Fibroblast of lung (primary cell): ENCODE data around the gene SLC45A2.

ENCODE experiments used
- EZH2 ChIP-seq: IDR thresholded peaks from 2 replicates; pipeline ENCODE4 v1.5.1; 2012; ENCODE audit warnings: low read length, control low read depth, mild to moderate bottlenecking; ENCODE audit errors: missing control alignments
- TF ChIP-seq, protein P1 (sequence below), 2 donors: IDR thresholded peaks in 1 of 2; conservative IDR thresholded peaks in 1 of 2; 1 replicate in 1 of 2; 2 replicates in 1 of 2; pipeline ENCODE4 v1.5.1; 2011 to 2012; ENCODE audit warnings: low read length in 2 of 2, control low read depth in 1 of 2, inconsistent platforms in 1 of 2, low read depth in 1 of 2, mild to moderate bottlenecking in 1 of 2

DNA sequence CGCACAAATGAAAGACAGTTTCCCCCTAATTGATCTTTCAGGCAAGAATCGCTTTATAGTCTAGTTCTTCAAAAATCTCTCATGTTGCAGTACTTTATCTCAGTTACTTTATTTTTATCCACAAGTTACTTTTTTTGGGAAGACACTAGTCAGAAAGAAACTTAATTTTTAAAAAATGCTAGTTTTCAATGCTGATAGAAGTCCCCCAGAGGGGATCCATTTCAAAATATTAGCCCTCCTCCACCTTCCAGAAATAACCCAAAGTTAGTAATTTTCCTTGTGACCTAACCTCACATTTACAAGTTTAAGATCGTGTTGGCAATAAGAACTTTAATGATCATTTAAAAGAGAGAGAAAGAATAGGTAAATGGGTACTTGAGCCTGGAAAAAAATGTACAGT lies 47.5 kb upstream of the SLC45A2 start:
- TF ChIP-seq, protein P1, sequence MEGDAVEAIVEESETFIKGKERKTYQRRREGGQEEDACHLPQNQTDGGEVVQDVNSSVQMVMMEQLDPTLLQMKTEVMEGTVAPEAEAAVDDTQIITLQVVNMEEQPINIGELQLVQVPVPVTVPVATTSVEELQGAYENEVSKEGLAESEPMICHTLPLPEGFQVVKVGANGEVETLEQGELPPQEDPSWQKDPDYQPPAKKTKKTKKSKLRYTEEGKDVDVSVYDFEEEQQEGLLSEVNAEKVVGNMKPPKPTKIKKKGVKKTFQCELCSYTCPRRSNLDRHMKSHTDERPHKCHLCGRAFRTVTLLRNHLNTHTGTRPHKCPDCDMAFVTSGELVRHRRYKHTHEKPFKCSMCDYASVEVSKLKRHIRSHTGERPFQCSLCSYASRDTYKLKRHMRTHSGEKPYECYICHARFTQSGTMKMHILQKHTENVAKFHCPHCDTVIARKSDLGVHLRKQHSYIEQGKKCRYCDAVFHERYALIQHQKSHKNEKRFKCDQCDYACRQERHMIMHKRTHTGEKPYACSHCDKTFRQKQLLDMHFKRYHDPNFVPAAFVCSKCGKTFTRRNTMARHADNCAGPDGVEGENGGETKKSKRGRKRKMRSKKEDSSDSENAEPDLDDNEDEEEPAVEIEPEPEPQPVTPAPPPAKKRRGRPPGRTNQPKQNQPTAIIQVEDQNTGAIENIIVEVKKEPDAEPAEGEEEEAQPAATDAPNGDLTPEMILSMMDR (conservative IDR thresholded peaks at IDR 0.05 in 1 of 2, IDR thresholded peaks at IDR 0.05 in 1 of 2; ENCODE audit: low read depth in 1 of 2, low read length in 2 of 2): no peak
- TF ChIP-seq EZH2: no peak
